Testis (tissue), 2 donors: ENCODE results near the gene NUMB.

Experiments used
- POLR2A ChIP-seq: fragments of 450-650 bp; IDR thresholded peaks from one replicate; pipeline ENCODE4 v1.6.1; 2017; ENCODE audit warnings: antibody characterized with exemption, mild to moderate bottlenecking, moderate library complexity
- TF ChIP-seq, protein P1 (sequence below), 3 experiments: fragments of 450-650 bp in 2 of 3; fragments of 200-600 bp in 1 of 3; sonication (generic) in 1 of 3; IDR thresholded peaks; one replicate each; pipeline ENCODE4 v1.5.1; 2016 to 2019; ENCODE audit warnings: antibody characterized with exemption in 3 of 3, mild to moderate bottlenecking in 2 of 3, moderate library complexity in 1 of 3

DNA sequence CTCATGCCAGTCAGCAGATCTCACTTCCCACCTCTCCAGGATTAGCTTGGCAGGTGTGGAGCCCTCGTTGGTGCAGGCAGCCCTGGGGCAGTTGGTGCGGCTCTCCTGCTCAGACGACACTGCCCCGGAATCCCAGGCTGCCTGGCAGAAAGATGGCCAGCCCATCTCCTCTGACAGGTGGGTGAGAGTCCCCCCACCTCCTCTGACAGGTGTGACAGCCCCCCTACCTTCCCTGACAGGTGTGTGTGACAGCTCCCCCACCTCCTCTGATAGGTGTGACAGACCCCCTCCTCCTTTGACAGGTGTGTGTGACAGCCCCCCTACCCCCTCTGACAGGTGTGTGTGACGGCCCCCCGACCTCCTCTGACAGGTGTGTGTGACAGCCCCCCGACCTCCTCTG, 194.7 kb downstream of the NUMB start:
- no peak for TF ChIP-seq POLR2A
- TF ChIP-seq, protein P1, sequence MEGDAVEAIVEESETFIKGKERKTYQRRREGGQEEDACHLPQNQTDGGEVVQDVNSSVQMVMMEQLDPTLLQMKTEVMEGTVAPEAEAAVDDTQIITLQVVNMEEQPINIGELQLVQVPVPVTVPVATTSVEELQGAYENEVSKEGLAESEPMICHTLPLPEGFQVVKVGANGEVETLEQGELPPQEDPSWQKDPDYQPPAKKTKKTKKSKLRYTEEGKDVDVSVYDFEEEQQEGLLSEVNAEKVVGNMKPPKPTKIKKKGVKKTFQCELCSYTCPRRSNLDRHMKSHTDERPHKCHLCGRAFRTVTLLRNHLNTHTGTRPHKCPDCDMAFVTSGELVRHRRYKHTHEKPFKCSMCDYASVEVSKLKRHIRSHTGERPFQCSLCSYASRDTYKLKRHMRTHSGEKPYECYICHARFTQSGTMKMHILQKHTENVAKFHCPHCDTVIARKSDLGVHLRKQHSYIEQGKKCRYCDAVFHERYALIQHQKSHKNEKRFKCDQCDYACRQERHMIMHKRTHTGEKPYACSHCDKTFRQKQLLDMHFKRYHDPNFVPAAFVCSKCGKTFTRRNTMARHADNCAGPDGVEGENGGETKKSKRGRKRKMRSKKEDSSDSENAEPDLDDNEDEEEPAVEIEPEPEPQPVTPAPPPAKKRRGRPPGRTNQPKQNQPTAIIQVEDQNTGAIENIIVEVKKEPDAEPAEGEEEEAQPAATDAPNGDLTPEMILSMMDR (IDR thresholded peaks at IDR 0.05), result no peak
